K562 (cell line): Measurements from ENCODE around the gene NCDN. TPM values are rescaled to one million over a fixed set of nuclear protein-coding genes. Genes with fewer than 3 reads are reported as not detected.
A peak's percentile ranks its signal among the peaks of the same experiment; 100 is the strongest.

Experiments used
- HNRNPLL ChIP-seq: fragments of 200-400 bp; formaldehyde crosslinking; IDR thresholded peaks from 2 replicates; pipeline ENCODE4 v1.6.1; 2017; ENCODE audit warnings: low read length, low read depth, mild to moderate bottlenecking; ENCODE audit not compliant: poor library complexity, severe bottlenecking
- IFI16 ChIP-seq: fragments of 250-450 bp; sonication (Bioruptor Pico); IDR thresholded peaks from 2 replicates; pipeline ENCODE4 v2.1.2; 2022; ENCODE audit warnings: mild to moderate bottlenecking, inconsistent platforms
- KDM2B ChIP-seq: fragments of 250-450 bp; sonication (Bioruptor Pico); IDR thresholded peaks from 2 replicates; pipeline ENCODE4 v1.8.0; 2021; ENCODE audit warnings: mild to moderate bottlenecking, moderate library complexity
- MYBL2 ChIP-seq, 2 experiments: fragments of 450-650 bp in 1 of 2; sonication (generic) in 1 of 2; formaldehyde crosslinking in 1 of 2; IDR thresholded peaks; 2 replicates each; pipeline versions ENCODE4 v1.6.1 to v1.8.1; 2017 to 2022; ENCODE audit warnings: borderline replicate concordance in 1 of 2, inconsistent platforms in 1 of 2, low read depth in 1 of 2, mild to moderate bottlenecking in 1 of 2, missing genetic modification reagents in 1 of 2, moderate library complexity in 1 of 2
- PHTF2 ChIP-seq: fragments of 250-450 bp; sonication (Bioruptor Pico); IDR thresholded peaks from 2 replicates; pipeline ENCODE4 v1.5.0; 2021; ENCODE audit warnings: mild to moderate bottlenecking
- RBM25 ChIP-seq: fragments of 200-400 bp; formaldehyde crosslinking; IDR thresholded peaks from 2 replicates; pipeline ENCODE4 v1.6.1; 2018; ENCODE audit warnings: low read length, low read depth, moderate library complexity; ENCODE audit not compliant: severe bottlenecking
- RFX5 ChIP-seq: IDR thresholded peaks from 2 replicates; pipeline ENCODE4 v1.6.1; 2011; ENCODE audit warnings: low read depth, mild to moderate bottlenecking, improper control_type of control experiment, low read length
- TCF3 ChIP-seq: sonication (generic); formaldehyde crosslinking; IDR thresholded peaks from 2 replicates; pipeline ENCODE4 v1.4.0; 2020; ENCODE audit warnings: mild to moderate bottlenecking, missing genetic modification reagents
- ZBTB1 ChIP-seq: sonication (generic); formaldehyde crosslinking; IDR thresholded peaks from 2 replicates; pipeline ENCODE4 v1.8.1; 2023; ENCODE audit warnings: missing genetic modification reagents, low read depth, mild to moderate bottlenecking, borderline replicate concordance
- ZNF696 ChIP-seq: fragments of 250-450 bp; sonication (Bioruptor Pico); conservative IDR thresholded peaks from 2 replicates; pipeline ENCODE4 v1.4.0; 2020; ENCODE audit warnings: mild to moderate bottlenecking, moderate library complexity
- ZNF717 ChIP-seq: fragments of 250-450 bp; sonication (Bioruptor Pico); IDR thresholded peaks from 2 replicates; pipeline ENCODE4 v1.5.0; 2021
- polyA plus RNA-seq, 8 experiments: library from polyadenylated mRNA; depleted of rRNA in 4 of 8; stranded (reverse) in 5 of 8; unstranded in 3 of 8; fragments of >200 nt; fragmentation: Nextera tagmentation in 2 of 8; fragmentation: Illumina TruSeq in 1 of 8; extraction: Ambion mirVana in 2 of 8; extraction: Trizol in 1 of 8; gene quantifications; 2 replicates each; pipeline versions ENCODE4 v1.2.1 to v1.2.3, GENCODE V29; 2011 to 2014; ENCODE audit warnings: inconsistent platforms in 1 of 8, missing spikeins in 1 of 8
- total RNA-seq, 7 experiments: library from RNA; depleted of rRNA in 6 of 7; stranded (reverse); fragments of >200 nt in 6 of 7; fragmentation: Illumina TruSeq in 2 of 7; extraction: Trizol in 2 of 7; gene quantifications; 2 replicates each; pipeline versions ENCODE4 v1.2.1 to v1.2.3, GENCODE V29; 2011 to 2021; ENCODE audit warnings: low replicate concordance in 1 of 7
- TF ChIP-seq, protein P1 (sequence below): sonication (generic); formaldehyde crosslinking; IDR thresholded peaks from 2 replicates; pipeline ENCODE4 v1.8.1; 2022; ENCODE audit warnings: missing genetic modification reagents
- TF ChIP-seq, protein P2 (sequence below): fragments of 450-650 bp; IDR thresholded peaks from 2 replicates; pipeline ENCODE4 v1.6.1; 2016; ENCODE audit warnings: borderline replicate concordance
- TF ChIP-seq, protein P3 (sequence below): sonication (generic); formaldehyde crosslinking; IDR thresholded peaks from 2 replicates; pipeline ENCODE4 v1.8.1; 2023; ENCODE audit warnings: mild to moderate bottlenecking, missing genetic modification reagents
- TF ChIP-seq, protein P4 (sequence below), 2 experiments: fragments of 450-650 bp in 1 of 2; sonication (generic) in 1 of 2; formaldehyde crosslinking; conservative IDR thresholded peaks; 2 replicates each; pipeline versions ENCODE4 v1.4.0 to v1.8.1; 2020 to 2022; ENCODE audit warnings: mild to moderate bottlenecking in 1 of 2, missing genetic modification reagents in 1 of 2
- TF ChIP-seq, protein P5 (sequence below), 2 experiments: IDR thresholded peaks in 1 of 2; conservative IDR thresholded peaks in 1 of 2; 2 replicates each; pipeline ENCODE4 v1.6.1; 2016; ENCODE audit warnings: low read depth in 2 of 2, mild to moderate bottlenecking in 1 of 2, missing compliant biosample characterization in 1 of 2, missing genetic modification characterization in 1 of 2, moderate library complexity in 1 of 2

The NCDN gene
- total and polyA plus RNA-seq, 9 of the 15 experiments (the other 6 are each of a cell fraction or from before 2014, with no cell fraction given), result 1.9 to 35.1 (median 10.7) TPM

DNA sequence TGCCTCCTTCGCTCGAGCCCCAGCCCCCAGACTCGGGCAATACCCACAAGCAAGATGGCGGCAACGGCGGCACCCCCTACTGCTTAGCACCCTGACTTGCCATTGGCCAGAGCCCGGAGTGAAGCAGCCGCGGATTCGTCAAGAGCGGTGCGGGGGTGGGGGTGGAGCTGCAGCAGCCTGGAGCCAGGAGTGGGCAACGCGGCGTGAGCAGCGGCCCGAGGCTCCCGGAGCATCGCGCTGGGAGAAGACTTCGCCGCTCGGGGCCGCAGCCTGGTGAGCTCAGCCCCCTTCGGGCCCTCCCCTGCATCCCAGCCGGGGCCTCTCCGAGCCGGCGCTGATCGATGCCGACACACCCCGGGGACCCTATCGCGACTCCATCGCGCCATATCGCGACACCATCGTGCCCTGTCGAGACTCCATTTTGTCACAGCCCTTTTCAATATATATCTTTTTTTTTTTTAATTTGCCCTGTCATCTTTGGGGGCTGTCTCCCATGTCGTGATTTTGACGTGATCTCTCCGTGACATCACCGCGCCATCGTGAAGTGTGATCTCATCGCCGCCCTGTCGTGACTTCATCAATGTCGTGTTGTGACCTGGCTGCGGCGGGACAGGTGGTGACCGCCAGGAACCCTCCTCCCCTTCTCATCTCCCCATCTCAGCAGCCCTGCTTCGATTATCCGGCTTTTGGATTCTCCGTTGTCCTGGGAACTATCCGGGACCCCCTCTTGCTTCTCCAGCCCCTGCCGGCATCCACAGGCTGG is at the start of gene NCDN (continued):
- TF ChIP-seq RFX5, result no peak
- no peak for TF ChIP-seq IFI16 (CRISPR knock-in tag)
- no peak for TF ChIP-seq ZNF717 (CRISPR knock-in tag)
- 0 out of 2 replicates have a peak, but pooled peaks have one; percentile 12 for TF ChIP-seq KDM2B
- TF ChIP-seq TCF3 (CRISPR knock-in tag), result no peak; the same call in 1 of the 2 replicates
- TF ChIP-seq, protein P1, sequence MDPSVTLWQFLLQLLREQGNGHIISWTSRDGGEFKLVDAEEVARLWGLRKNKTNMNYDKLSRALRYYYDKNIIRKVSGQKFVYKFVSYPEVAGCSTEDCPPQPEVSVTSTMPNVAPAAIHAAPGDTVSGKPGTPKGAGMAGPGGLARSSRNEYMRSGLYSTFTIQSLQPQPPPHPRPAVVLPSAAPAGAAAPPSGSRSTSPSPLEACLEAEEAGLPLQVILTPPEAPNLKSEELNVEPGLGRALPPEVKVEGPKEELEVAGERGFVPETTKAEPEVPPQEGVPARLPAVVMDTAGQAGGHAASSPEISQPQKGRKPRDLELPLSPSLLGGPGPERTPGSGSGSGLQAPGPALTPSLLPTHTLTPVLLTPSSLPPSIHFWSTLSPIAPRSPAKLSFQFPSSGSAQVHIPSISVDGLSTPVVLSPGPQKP, result no peak
- no peak for TF ChIP-seq MYBL2 (IDR thresholded peaks at IDR 0.05; ENCODE audit: low read depth)
- TF ChIP-seq MYBL2 (CRISPR knock-in tag; IDR thresholded peaks at IDR 0.05; ENCODE audit: borderline replicate concordance), result no peak
- TF ChIP-seq, protein P2, sequence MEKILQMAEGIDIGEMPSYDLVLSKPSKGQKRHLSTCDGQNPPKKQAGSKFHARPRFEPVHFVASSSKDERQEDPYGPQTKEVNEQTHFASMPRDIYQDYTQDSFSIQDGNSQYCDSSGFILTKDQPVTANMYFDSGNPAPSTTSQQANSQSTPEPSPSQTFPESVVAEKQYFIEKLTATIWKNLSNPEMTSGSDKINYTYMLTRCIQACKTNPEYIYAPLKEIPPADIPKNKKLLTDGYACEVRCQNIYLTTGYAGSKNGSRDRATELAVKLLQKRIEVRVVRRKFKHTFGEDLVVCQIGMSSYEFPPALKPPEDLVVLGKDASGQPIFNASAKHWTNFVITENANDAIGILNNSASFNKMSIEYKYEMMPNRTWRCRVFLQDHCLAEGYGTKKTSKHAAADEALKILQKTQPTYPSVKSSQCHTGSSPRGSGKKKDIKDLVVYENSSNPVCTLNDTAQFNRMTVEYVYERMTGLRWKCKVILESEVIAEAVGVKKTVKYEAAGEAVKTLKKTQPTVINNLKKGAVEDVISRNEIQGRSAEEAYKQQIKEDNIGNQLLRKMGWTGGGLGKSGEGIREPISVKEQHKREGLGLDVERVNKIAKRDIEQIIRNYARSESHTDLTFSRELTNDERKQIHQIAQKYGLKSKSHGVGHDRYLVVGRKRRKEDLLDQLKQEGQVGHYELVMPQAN, result peak; percentile 35; the same call in 1 of the 2 replicates
- peak; percentile 43 for TF ChIP-seq HNRNPLL
- TF ChIP-seq, protein P3, sequence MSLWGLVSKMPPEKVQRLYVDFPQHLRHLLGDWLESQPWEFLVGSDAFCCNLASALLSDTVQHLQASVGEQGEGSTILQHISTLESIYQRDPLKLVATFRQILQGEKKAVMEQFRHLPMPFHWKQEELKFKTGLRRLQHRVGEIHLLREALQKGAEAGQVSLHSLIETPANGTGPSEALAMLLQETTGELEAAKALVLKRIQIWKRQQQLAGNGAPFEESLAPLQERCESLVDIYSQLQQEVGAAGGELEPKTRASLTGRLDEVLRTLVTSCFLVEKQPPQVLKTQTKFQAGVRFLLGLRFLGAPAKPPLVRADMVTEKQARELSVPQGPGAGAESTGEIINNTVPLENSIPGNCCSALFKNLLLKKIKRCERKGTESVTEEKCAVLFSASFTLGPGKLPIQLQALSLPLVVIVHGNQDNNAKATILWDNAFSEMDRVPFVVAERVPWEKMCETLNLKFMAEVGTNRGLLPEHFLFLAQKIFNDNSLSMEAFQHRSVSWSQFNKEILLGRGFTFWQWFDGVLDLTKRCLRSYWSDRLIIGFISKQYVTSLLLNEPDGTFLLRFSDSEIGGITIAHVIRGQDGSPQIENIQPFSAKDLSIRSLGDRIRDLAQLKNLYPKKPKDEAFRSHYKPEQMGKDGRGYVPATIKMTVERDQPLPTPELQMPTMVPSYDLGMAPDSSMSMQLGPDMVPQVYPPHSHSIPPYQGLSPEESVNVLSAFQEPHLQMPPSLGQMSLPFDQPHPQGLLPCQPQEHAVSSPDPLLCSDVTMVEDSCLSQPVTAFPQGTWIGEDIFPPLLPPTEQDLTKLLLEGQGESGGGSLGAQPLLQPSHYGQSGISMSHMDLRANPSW (CRISPR knock-in tag), result no peak; the same call in 1 of the 2 replicates
- TF ChIP-seq, protein P4, sequence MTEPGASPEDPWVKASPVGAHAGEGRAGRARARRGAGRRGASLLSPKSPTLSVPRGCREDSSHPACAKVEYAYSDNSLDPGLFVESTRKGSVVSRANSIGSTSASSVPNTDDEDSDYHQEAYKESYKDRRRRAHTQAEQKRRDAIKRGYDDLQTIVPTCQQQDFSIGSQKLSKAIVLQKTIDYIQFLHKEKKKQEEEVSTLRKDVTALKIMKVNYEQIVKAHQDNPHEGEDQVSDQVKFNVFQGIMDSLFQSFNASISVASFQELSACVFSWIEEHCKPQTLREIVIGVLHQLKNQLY (CRISPR knock-in tag; conservative IDR thresholded peaks at IDR 0.05), result 0 out of 4 replicates have a peak, but pooled peaks of 1 of the 2 experiments have one; percentile 56
- no peak for TF ChIP-seq ZBTB1 (CRISPR knock-in tag)
- peak; percentile 99 for TF ChIP-seq RBM25
- TF ChIP-seq ZNF696, result no peak
- TF ChIP-seq PHTF2, result no peak
- TF ChIP-seq, protein P5, sequence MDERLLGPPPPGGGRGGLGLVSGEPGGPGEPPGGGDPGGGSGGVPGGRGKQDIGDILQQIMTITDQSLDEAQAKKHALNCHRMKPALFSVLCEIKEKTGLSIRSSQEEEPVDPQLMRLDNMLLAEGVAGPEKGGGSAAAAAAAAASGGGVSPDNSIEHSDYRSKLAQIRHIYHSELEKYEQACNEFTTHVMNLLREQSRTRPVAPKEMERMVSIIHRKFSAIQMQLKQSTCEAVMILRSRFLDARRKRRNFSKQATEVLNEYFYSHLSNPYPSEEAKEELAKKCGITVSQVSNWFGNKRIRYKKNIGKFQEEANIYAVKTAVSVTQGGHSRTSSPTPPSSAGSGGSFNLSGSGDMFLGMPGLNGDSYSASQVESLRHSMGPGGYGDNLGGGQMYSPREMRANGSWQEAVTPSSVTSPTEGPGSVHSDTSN (CRISPR knock-in tag; IDR thresholded peaks at IDR 0.05; ENCODE audit: low read depth), result no peak
- TF ChIP-seq, protein P5 (tag; conservative IDR thresholded peaks at IDR 0.05; ENCODE audit: low read depth), result no peak
